ENCODE data around the gene NUDC.

The NUDC gene

GRCh38 chr1:26907071-26907917 is 14.2 kb upstream of the NUDC start:
- H3K36me3 ChIP-seq (replicated peaks in 1 of 2; ENCODE audit: control insufficient read depth in 2 of 2, insufficient read depth in 2 of 2, low read length in 2 of 2) = no peaks in the 10 kb centered on the region
- no peak overlapping the region for H3K4me3 ChIP-seq (ENCODE audit: low read length in 2 of 2)
- H2AFZ ChIP-seq (ENCODE audit: low read length) = no peak overlapping the region
- no peak overlapping the region for H3K9ac ChIP-seq (ENCODE audit: low read depth, low read length, poor library complexity)
- H3K27me3 ChIP-seq (ENCODE audit: control insufficient read depth in 3 of 3, insufficient read depth in 3 of 3, low read depth in 1 of 3, low read length in 3 of 3) = peaks cover 0 to 26% (median 2%) of the 10 kb centered on the region in 3 experiments
- no peak overlapping the region for H2BK15ac ChIP-seq (ENCODE audit: low read length)
- no peak overlapping the region for H3K23ac ChIP-seq (ENCODE audit: low read depth, low read length, poor library complexity)
- no peak overlapping the region for H2AK5ac ChIP-seq (ENCODE audit: low read depth, low read length)
- no peak overlapping the region for H3K4me2 ChIP-seq (ENCODE audit: insufficient read depth, low read length, poor library complexity, severe bottlenecking)
- H4K8ac ChIP-seq (ENCODE audit: low read depth, low read length) = no peak overlapping the region
- no peaks in the 10 kb centered on the region for H3K79me1 ChIP-seq (ENCODE audit: low read depth, low read length)
- H3K4ac ChIP-seq (ENCODE audit: low read length) = peak overlapping the region; percentile 6
- peaks cover 0 to 4% of the 10 kb centered on the region in 2 donors for H3K4me1 ChIP-seq (ENCODE audit: control insufficient read depth in 2 of 2, insufficient read depth in 1 of 2, low read depth in 1 of 2, low read length in 2 of 2)
- H2BK120ac ChIP-seq (ENCODE audit: low read depth, low read length) = no peak overlapping the region
- no CpG with 5 or more reads among the region's 6 CpGs for WGBS, 2 donors (ENCODE audit: extremely low coverage in 2 of 2, insufficient read length in 2 of 2, insufficient replicate concordance in 1 of 2)
- no peak overlapping the region for H3K14ac ChIP-seq (ENCODE audit: low read length)
- H3K9me3 ChIP-seq (replicated peaks in 1 of 2; ENCODE audit: control insufficient read depth in 2 of 2, insufficient read depth in 1 of 2, low read depth in 1 of 2, low read length in 2 of 2) = no peaks in the 10 kb centered on the region
- no peak overlapping the region for H3K27ac ChIP-seq (replicated peaks; ENCODE audit: low read length)
- no peak overlapping the region for H3K18ac ChIP-seq (ENCODE audit: low read length)
- no peak overlapping the region for H2BK5ac ChIP-seq (ENCODE audit: low read length)
- no peak overlapping the region for H4K91ac ChIP-seq (ENCODE audit: low read depth, low read length, poor library complexity)
- H2BK12ac ChIP-seq (ENCODE audit: low read length) = no peak overlapping the region
- no peak for DNase-seq (ENCODE audit: low spot score)

GRCh38 chr1:26909951-26910342 is 11.6 kb upstream of the NUDC start:
- no peak overlapping the region for H2BK5ac ChIP-seq (ENCODE audit: low read length)
- no peak overlapping the region for H2BK120ac ChIP-seq (ENCODE audit: low read depth, low read length)
- H3K27me3 ChIP-seq (ENCODE audit: control insufficient read depth in 3 of 3, insufficient read depth in 3 of 3, low read depth in 1 of 3, low read length in 3 of 3) = peaks cover 0 to 34% (median 2%) of the 10 kb centered on the region in 3 experiments
- no peak for DNase-seq (ENCODE audit: low spot score)
- WGBS, 2 donors (ENCODE audit: extremely low coverage in 2 of 2, insufficient read length in 2 of 2, insufficient replicate concordance in 1 of 2) = no CpG with 5 or more reads among the region's 3 CpGs
- H3K36me3 ChIP-seq (replicated peaks in 1 of 2; ENCODE audit: control insufficient read depth in 2 of 2, insufficient read depth in 2 of 2, low read length in 2 of 2) = no peaks in the 10 kb centered on the region
- no peak overlapping the region for H2BK15ac ChIP-seq (ENCODE audit: low read length)
- H3K27ac ChIP-seq (replicated peaks; ENCODE audit: low read length) = no peak overlapping the region
- H4K91ac ChIP-seq (ENCODE audit: low read depth, low read length, poor library complexity) = no peak overlapping the region
- H2AK5ac ChIP-seq (ENCODE audit: low read depth, low read length) = no peak overlapping the region
- H4K8ac ChIP-seq (ENCODE audit: low read depth, low read length) = no peak overlapping the region
- H2AFZ ChIP-seq (ENCODE audit: low read length) = no peak overlapping the region
- H3K4me2 ChIP-seq (ENCODE audit: insufficient read depth, low read length, poor library complexity, severe bottlenecking) = no peak overlapping the region
- no peaks in the 10 kb centered on the region for H3K79me1 ChIP-seq (ENCODE audit: low read depth, low read length)
- H3K23ac ChIP-seq (ENCODE audit: low read depth, low read length, poor library complexity) = no peak overlapping the region
- H3K4ac ChIP-seq (ENCODE audit: low read length) = no peak overlapping the region
- H3K18ac ChIP-seq (ENCODE audit: low read length) = no peak overlapping the region
- no peak overlapping the region for H3K14ac ChIP-seq (ENCODE audit: low read length)
- H3K9ac ChIP-seq (ENCODE audit: low read depth, low read length, poor library complexity) = no peak overlapping the region
- H3K9me3 ChIP-seq (replicated peaks in 1 of 2; ENCODE audit: control insufficient read depth in 2 of 2, insufficient read depth in 1 of 2, low read depth in 1 of 2, low read length in 2 of 2) = no peaks in the 10 kb centered on the region
- no peak overlapping the region for H2BK12ac ChIP-seq (ENCODE audit: low read length)
- no peak overlapping the region for H3K4me3 ChIP-seq (ENCODE audit: low read length in 2 of 2)
- peaks cover 0 to 4% of the 10 kb centered on the region in 2 donors for H3K4me1 ChIP-seq (ENCODE audit: control insufficient read depth in 2 of 2, insufficient read depth in 1 of 2, low read depth in 1 of 2, low read length in 2 of 2)

GRCh38 chr1:26910343-26911160 is 11.0 kb upstream of the NUDC start:
- no peak overlapping the region for H3K9ac ChIP-seq (ENCODE audit: low read depth, low read length, poor library complexity)
- H2BK5ac ChIP-seq (ENCODE audit: low read length) = no peak overlapping the region
- peaks cover 0 to 4% of the 10 kb centered on the region in 2 donors for H3K4me1 ChIP-seq (ENCODE audit: control insufficient read depth in 2 of 2, insufficient read depth in 1 of 2, low read depth in 1 of 2, low read length in 2 of 2)
- H3K27me3 ChIP-seq (ENCODE audit: control insufficient read depth in 3 of 3, insufficient read depth in 3 of 3, low read depth in 1 of 3, low read length in 3 of 3) = peaks cover 0 to 34% (median 2%) of the 10 kb centered on the region in 3 experiments
- H2AK5ac ChIP-seq (ENCODE audit: low read depth, low read length) = no peak overlapping the region
- no peak overlapping the region for H3K18ac ChIP-seq (ENCODE audit: low read length)
- no peak overlapping the region for H3K4me2 ChIP-seq (ENCODE audit: insufficient read depth, low read length, poor library complexity, severe bottlenecking)
- H3K23ac ChIP-seq (ENCODE audit: low read depth, low read length, poor library complexity) = no peak overlapping the region
- H2BK15ac ChIP-seq (ENCODE audit: low read length) = no peak overlapping the region
- H3K14ac ChIP-seq (ENCODE audit: low read length) = no peak overlapping the region
- no peaks in the 10 kb centered on the region for H3K9me3 ChIP-seq (replicated peaks in 1 of 2; ENCODE audit: control insufficient read depth in 2 of 2, insufficient read depth in 1 of 2, low read depth in 1 of 2, low read length in 2 of 2)
- no peak overlapping the region for H2BK120ac ChIP-seq (ENCODE audit: low read depth, low read length)
- WGBS, 2 donors (ENCODE audit: extremely low coverage in 2 of 2, insufficient read length in 2 of 2, insufficient replicate concordance in 1 of 2) = no CpG with 5 or more reads among the region's 4 CpGs
- H4K91ac ChIP-seq (ENCODE audit: low read depth, low read length, poor library complexity) = no peak overlapping the region
- no peak overlapping the region for H3K4me3 ChIP-seq (ENCODE audit: low read length in 2 of 2)
- H2BK12ac ChIP-seq (ENCODE audit: low read length) = no peak overlapping the region
- H3K27ac ChIP-seq (replicated peaks; ENCODE audit: low read length) = no peak overlapping the region
- no peak overlapping the region for H3K4ac ChIP-seq (ENCODE audit: low read length)
- no peak for DNase-seq (ENCODE audit: low spot score)
- no peaks in the 10 kb centered on the region for H3K79me1 ChIP-seq (ENCODE audit: low read depth, low read length)
- H4K8ac ChIP-seq (ENCODE audit: low read depth, low read length) = no peak overlapping the region
- no peaks in the 10 kb centered on the region for H3K36me3 ChIP-seq (replicated peaks in 1 of 2; ENCODE audit: control insufficient read depth in 2 of 2, insufficient read depth in 2 of 2, low read length in 2 of 2)
- H2AFZ ChIP-seq (ENCODE audit: low read length) = no peak overlapping the region

Data from neuronal stem cell (in vitro differentiated cells).